ENCODE data around the gene GPR35.
"Not testable (repeated sequence)": the region's sequence is repeated elsewhere in the genome, so short reads cannot be mapped to it uniquely, and the experiment has no call there.

The GPR35 gene

GRCh38 chr2:240650254-240650965, 25.1 kb downstream of the GPR35 start:
- Histone ChIP-seq H3K4me3 (ENCODE audit: low read depth, low read length, poor library complexity, severe bottlenecking) (no peak overlapping the region), H3K4me1 (ENCODE audit: insufficient read depth, low read length, severe bottlenecking) (no peaks in the 10 kb centered on the region), H3F3A (ENCODE audit: insufficient read depth, low read length) (no peaks in the 10 kb centered on the region), H4K20me1 (ENCODE audit: insufficient read depth, low read length) (no peaks in the 10 kb centered on the region), H3K27ac (ENCODE audit: low read depth, low read length, poor library complexity, severe bottlenecking) (no peak overlapping the region), H3K36me3 (ENCODE audit: insufficient read depth, low read length) (no peaks in the 10 kb centered on the region), H3K4me2 (ENCODE audit: low read length) (no peak overlapping the region), H3K27me3 (ENCODE audit: insufficient read depth, low read length) (peaks cover 4% of the 10 kb centered on the region; the same call in 1 of the 2 replicates), H3K79me2 (ENCODE audit: insufficient read depth, low read length) (no peaks in the 10 kb centered on the region), H3K9me3 (ENCODE audit: low read length) (no peaks in the 10 kb centered on the region), H3K9me2 (ENCODE audit: low read depth, low read length) (no peaks in the 10 kb centered on the region), H2AFZ (ENCODE audit: low read length) (no peak overlapping the region), H3K9ac (ENCODE audit: low read length) (no peak overlapping the region)
- TF ChIP-seq EZH2 (IDR thresholded peaks at IDR 0.05; ENCODE audit: borderline replicate concordance, low read length) (no peak), CTCF (IDR thresholded peaks at IDR 0.05; ENCODE audit: low read length) (no peak)

GRCh38 chr2:240651185-240651584, 25.9 kb downstream of the GPR35 start:
- H3F3A ChIP-seq (ENCODE audit: insufficient read depth, low read length) = no peaks in the 10 kb centered on the region
- H3K4me3 ChIP-seq (ENCODE audit: low read depth, low read length, poor library complexity, severe bottlenecking) = no peak overlapping the region
- H3K9ac ChIP-seq (ENCODE audit: low read length) = no peak overlapping the region
- no peaks in the 10 kb centered on the region for H4K20me1 ChIP-seq (ENCODE audit: insufficient read depth, low read length)
- H3K79me2 ChIP-seq (ENCODE audit: insufficient read depth, low read length) = no peaks in the 10 kb centered on the region
- H2AFZ ChIP-seq (ENCODE audit: low read length) = no peak overlapping the region
- TF ChIP-seq EZH2 (IDR thresholded peaks at IDR 0.05; ENCODE audit: borderline replicate concordance, low read length) = no peak
- no peak for TF ChIP-seq CTCF (IDR thresholded peaks at IDR 0.05; ENCODE audit: low read length)
- no peak overlapping the region for H3K27ac ChIP-seq (ENCODE audit: low read depth, low read length, poor library complexity, severe bottlenecking)
- H3K36me3 ChIP-seq (ENCODE audit: insufficient read depth, low read length) = no peaks in the 10 kb centered on the region
- no peaks in the 10 kb centered on the region for H3K4me1 ChIP-seq (ENCODE audit: insufficient read depth, low read length, severe bottlenecking)
- H3K27me3 ChIP-seq (ENCODE audit: insufficient read depth, low read length) = peaks cover 4% of the 10 kb centered on the region; the same call in 1 of the 2 replicates
- H3K9me2 ChIP-seq (ENCODE audit: low read depth, low read length) = no peaks in the 10 kb centered on the region
- no peaks in the 10 kb centered on the region for H3K9me3 ChIP-seq (ENCODE audit: low read length)
- no peak overlapping the region for H3K4me2 ChIP-seq (ENCODE audit: low read length)

GRCh38 chr2:240655931-240656886, 30.9 kb downstream of the GPR35 start:
- no peak for TF ChIP-seq CTCF (IDR thresholded peaks at IDR 0.05; ENCODE audit: low read length)
- TF ChIP-seq EZH2 (IDR thresholded peaks at IDR 0.05; ENCODE audit: borderline replicate concordance, low read length) = no peak
- Histone ChIP-seq H3K4me3 (ENCODE audit: low read depth, low read length, poor library complexity, severe bottlenecking) (no peak overlapping the region), H3F3A (ENCODE audit: insufficient read depth, low read length) (no peaks in the 10 kb centered on the region), H3K4me1 (ENCODE audit: insufficient read depth, low read length, severe bottlenecking) (no peaks in the 10 kb centered on the region), H3K4me2 (ENCODE audit: low read length) (no peak overlapping the region), H3K9me2 (ENCODE audit: low read depth, low read length) (no peaks in the 10 kb centered on the region), H2AFZ (ENCODE audit: low read length) (no peak overlapping the region), H3K79me2 (ENCODE audit: insufficient read depth, low read length) (no peaks in the 10 kb centered on the region), H4K20me1 (ENCODE audit: insufficient read depth, low read length) (no peaks in the 10 kb centered on the region), H3K27me3 (ENCODE audit: insufficient read depth, low read length) (peaks cover 7% of the 10 kb centered on the region; the same call in 1 of the 2 replicates), H3K27ac (ENCODE audit: low read depth, low read length, poor library complexity, severe bottlenecking) (no peak overlapping the region), H3K9ac (ENCODE audit: low read length) (no peak overlapping the region), H3K9me3 (ENCODE audit: low read length) (no peaks in the 10 kb centered on the region), H3K36me3 (ENCODE audit: insufficient read depth, low read length) (no peaks in the 10 kb centered on the region)

GRCh38 chr2:240659883-240660282, 34.6 kb downstream of the GPR35 start:
- not testable (repeated sequence) for H4K20me1 ChIP-seq (ENCODE audit: insufficient read depth, low read length); H3K36me3 ChIP-seq (ENCODE audit: insufficient read depth, low read length); H3K9me3 ChIP-seq (ENCODE audit: low read length); H3F3A ChIP-seq (ENCODE audit: insufficient read depth, low read length); H3K4me2 ChIP-seq (ENCODE audit: low read length); H3K9ac ChIP-seq (ENCODE audit: low read length); H3K79me2 ChIP-seq (ENCODE audit: insufficient read depth, low read length); H2AFZ ChIP-seq (ENCODE audit: low read length); H3K9me2 ChIP-seq (ENCODE audit: low read depth, low read length); H3K27me3 ChIP-seq (ENCODE audit: insufficient read depth, low read length); H3K4me1 ChIP-seq (ENCODE audit: insufficient read depth, low read length, severe bottlenecking); H3K27ac ChIP-seq (ENCODE audit: low read depth, low read length, poor library complexity, severe bottlenecking); H3K4me3 ChIP-seq (ENCODE audit: low read depth, low read length, poor library complexity, severe bottlenecking)
